ENCODE results near the gene BAD. TPM values are rescaled to one million over a fixed set of nuclear protein-coding genes. Genes with fewer than 3 reads are reported as not detected.
A peak's percentile ranks its signal among the peaks of the same experiment; 100 is the strongest.

BAD gene
- total RNA-seq, 2 donors from 2014 or later, result 86.0 to 89.6 TPM

DNA sequence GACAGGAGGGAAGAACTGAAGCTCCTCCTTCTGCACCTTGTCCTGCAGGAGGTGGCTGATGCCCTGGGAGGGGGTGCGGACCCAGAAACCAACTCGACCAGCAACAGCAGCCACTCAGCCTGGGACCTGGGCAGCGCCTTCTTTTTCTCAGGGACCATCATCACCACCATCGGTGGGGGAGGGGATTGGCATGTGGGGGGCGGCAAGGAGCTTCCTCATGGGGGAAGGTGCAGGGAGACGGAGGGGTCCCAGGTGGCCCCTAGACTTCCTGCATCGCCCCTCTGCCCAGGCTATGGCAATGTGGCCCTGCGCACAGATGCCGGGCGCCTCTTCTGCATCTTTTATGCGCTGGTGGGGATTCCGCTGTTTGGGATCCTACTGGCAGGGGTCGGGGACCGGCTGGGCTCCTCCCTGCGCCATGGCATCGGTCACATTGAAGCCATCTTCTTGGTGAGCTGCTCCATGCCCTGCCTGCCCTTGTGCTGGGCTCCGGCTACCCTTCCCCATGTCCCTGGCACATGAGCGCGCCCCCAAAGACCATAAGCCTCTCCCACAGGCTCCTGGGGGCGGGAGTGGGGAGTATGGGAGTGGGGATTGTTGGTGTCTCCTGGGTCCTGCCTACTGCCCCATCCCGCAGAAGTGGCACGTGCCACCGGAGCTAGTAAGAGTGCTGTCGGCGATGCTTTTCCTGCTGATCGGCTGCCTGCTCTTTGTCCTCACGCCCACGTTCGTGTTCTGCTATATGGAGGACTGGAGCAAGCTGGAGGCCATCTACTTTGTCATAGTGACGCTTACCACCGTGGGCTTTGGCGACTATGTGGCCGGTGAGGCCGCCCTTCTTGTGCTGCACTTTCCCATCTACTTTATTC lies 12.6 kb upstream of the BAD start:
- H3K4me1 ChIP-seq, result peaks cover 22% of the 10 kb centered on the region
- no peak for DNase-seq
- no peaks in the 10 kb centered on the region for H3K36me3 ChIP-seq
- peaks cover 70% of the 10 kb centered on the region for H3K27me3 ChIP-seq
- intact Hi-C loops (cut with DNase I), result no loop called here
- H3K4me3 ChIP-seq, result no peak overlapping the region
- no peaks in the 10 kb centered on the region for H3K9me3 ChIP-seq
- no peak overlapping the region for H3K27ac ChIP-seq
- peak overlapping the region in 1 of 2 donors; percentile 55 for H3K9ac ChIP-seq (ENCODE audit: low read depth in 2 of 2, low read length in 2 of 2)
- no peak for TF ChIP-seq CTCF (IDR thresholded peaks at IDR 0.05)

GRCh38 chr11:64296236-64296635 lies 11.8 kb upstream of the BAD start:
- no peak for DNase-seq
- TF ChIP-seq CTCF (IDR thresholded peaks at IDR 0.05), result no peak
- H3K4me1 ChIP-seq, result peaks cover 23% of the 10 kb centered on the region
- H3K9me3 ChIP-seq, result no peaks in the 10 kb centered on the region
- no peak overlapping the region for H3K4me3 ChIP-seq
- peaks cover 78% of the 10 kb centered on the region for H3K27me3 ChIP-seq
- intact Hi-C loops (cut with DNase I), result no loop called here
- H3K27ac ChIP-seq, result no peak overlapping the region
- no peaks in the 10 kb centered on the region for H3K36me3 ChIP-seq
- no peak overlapping the region for H3K9ac ChIP-seq (ENCODE audit: low read depth in 2 of 2, low read length in 2 of 2)

DNA sequence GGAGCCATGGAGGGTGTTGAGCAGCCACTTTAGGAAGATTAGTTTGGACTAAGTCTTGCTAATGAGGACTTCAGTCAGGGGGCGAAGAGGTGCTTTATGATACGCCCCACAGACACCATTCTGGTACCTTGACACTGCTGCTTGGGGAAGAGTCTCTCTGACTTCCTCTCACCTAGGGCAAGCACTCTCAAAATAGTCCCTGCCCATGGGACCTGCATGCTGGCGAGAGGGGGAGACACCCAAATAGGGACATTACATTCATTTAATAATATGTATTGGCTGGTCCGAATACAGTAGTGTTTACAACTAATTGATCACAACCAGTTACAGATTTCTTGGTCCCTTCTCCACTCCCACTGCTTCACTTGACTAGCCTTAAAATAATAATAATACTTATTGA lies 11.3 kb upstream of the BAD start:
- H3K36me3 ChIP-seq, result no peaks in the 10 kb centered on the region
- peaks cover 21% of the 10 kb centered on the region for H3K4me1 ChIP-seq
- no peak for DNase-seq
- H3K27me3 ChIP-seq, result peaks cover 83% of the 10 kb centered on the region
- intact Hi-C loops (cut with DNase I), result no loop called here
- H3K4me3 ChIP-seq, result no peak overlapping the region
- TF ChIP-seq CTCF (IDR thresholded peaks at IDR 0.05), result no peak
- no peak overlapping the region for H3K9ac ChIP-seq (ENCODE audit: low read depth in 2 of 2, low read length in 2 of 2)
- no peaks in the 10 kb centered on the region for H3K9me3 ChIP-seq
- H3K27ac ChIP-seq, result no peak overlapping the region

DNA sequence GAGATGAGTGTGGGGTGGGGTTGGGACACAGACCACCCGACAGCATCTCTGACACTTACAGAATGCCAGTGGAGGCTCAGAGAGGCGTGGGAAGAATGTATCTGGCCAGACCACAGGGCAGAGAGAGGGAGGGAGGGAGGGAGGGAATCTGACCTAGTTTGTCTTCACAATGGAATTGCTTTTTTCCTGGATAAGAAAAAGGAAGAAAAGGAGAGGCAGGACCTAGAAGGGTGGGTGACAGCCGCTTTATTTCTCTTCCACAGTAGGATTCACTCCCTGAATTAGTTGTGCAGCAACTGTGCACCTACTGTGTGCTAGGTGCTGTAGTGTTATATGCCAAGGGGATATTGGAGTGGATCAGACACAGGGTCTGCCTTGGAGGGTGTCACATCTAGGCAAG lies 10.3 kb upstream of the BAD start:
- Histone ChIP-seq H3K9ac (ENCODE audit: low read depth in 2 of 2, low read length in 2 of 2) (no peak overlapping the region), H3K4me3 (no peak overlapping the region), H3K4me1 (peaks cover 11% of the 10 kb centered on the region), H3K27ac (no peak overlapping the region), H3K9me3 (no peaks in the 10 kb centered on the region), H3K27me3 (peaks cover 85% of the 10 kb centered on the region), H3K36me3 (no peaks in the 10 kb centered on the region)
- TF ChIP-seq CTCF (IDR thresholded peaks at IDR 0.05), result no peak
- intact Hi-C loops (cut with DNase I), result no loop called here
- DNase-seq, result no peak

- H3K4me1 ChIP-seq, result peaks cover 3% of the 10 kb centered on the region
- H3K27me3 ChIP-seq, result peaks cover 64% of the 10 kb centered on the region
- intact Hi-C loops (cut with DNase I), result no loop called here
- H3K9ac ChIP-seq (ENCODE audit: low read depth in 2 of 2, low read length in 2 of 2), result peak overlapping the region in 1 of 2 donors; percentile 43
- H3K27ac ChIP-seq, result no peak overlapping the region
- no peak for DNase-seq
- no peaks in the 10 kb centered on the region for H3K9me3 ChIP-seq
- H3K4me3 ChIP-seq, result peak overlapping the region; percentile 19
- TF ChIP-seq CTCF (IDR thresholded peaks at IDR 0.05), result no peak
- no peaks in the 10 kb centered on the region for H3K36me3 ChIP-seq
Observed at GRCh38 chr11:64292460-64293254, 8.2 kb upstream of the BAD start.

Measured in colonic mucosa (tissue), 4 donors.